Measurements from ENCODE around the gene MRGPRG.
"Not testable (repeated sequence)": the region's sequence is repeated elsewhere in the genome, so short reads cannot be mapped to it uniquely, and the experiment has no call there.

The MRGPRG gene

DNA sequence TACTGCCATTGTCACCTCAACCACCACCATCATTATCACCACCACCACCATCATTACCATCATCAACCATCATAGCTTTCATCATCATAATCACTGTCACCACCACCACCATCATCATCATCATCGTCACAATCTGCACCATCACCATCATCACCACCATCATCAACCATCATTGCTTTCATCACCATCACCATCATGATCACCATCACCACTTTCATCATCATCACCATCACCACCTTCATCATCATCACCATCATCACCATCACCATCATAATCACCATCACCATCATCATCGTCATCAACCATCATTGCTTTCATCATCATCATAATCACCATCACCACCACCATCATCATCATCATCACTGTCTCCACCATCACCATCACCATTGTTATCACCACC, 44.8 kb downstream of the MRGPRG start:
- Histone ChIP-seq H3K36me3 (ENCODE audit: control insufficient read depth, insufficient read depth, low read length) (no peaks in the 10 kb centered on the region), H3K9me3 (ENCODE audit: control insufficient read depth, low read length) (peaks cover 5% of the 10 kb centered on the region), H3K27ac (ENCODE audit: insufficient read depth, low read depth, low read length, poor library complexity, severe bottlenecking) (no peak overlapping the region), H3K4me3 (ENCODE audit: insufficient read depth, low read depth, low read length) (no peak overlapping the region), H3K4me1 (ENCODE audit: control insufficient read depth, insufficient read depth, low read length) (peaks cover 9% of the 10 kb centered on the region), H3K27me3 (ENCODE audit: control insufficient read depth, insufficient read depth, low read length, poor library complexity, severe bottlenecking) (peaks cover 7% of the 10 kb centered on the region)
- 90 to 92% methylated on average over 2 of the region's 2 CpGs for WGBS, 2 experiments

DNA sequence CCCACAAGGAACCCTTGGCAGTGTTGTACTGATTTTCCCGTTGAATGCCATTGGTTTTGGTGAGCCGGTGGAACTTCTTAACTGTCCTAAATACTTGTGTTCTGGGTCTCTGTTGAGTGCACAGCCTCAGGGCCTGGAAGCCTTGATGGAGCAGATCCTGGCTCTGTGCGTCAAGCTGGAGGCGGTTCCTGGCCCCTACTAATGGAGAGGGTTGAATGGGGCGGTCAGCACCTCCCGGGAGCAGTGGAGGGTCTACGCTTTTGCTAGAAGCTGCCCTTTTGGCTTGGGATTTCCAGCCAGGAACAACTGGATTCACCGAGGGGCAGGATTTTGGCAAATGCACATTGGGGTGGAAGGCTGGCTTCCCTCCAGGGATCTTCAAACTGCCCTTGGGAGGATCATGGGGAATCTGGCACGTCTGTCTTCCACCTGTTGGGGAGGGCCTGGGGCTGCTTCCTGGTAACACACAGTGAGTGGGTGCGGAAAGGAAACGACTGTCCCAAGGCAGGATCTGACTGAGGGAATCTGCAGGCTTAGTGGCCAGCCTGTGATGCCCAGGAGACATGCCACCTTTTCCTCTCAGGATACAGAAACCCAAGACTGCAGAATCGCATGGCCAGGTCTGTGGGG, 46.6 kb downstream of the MRGPRG start:
- WGBS, 2 experiments: 89 to 91% methylated on average over 12 of the region's 12 CpGs
- no peaks in the 10 kb centered on the region for H3K36me3 ChIP-seq (ENCODE audit: control insufficient read depth, insufficient read depth, low read length)
- peaks cover 5% of the 10 kb centered on the region for H3K9me3 ChIP-seq (ENCODE audit: control insufficient read depth, low read length)
- no peak overlapping the region for H3K4me3 ChIP-seq (ENCODE audit: insufficient read depth, low read depth, low read length)
- peaks cover 9% of the 10 kb centered on the region for H3K27me3 ChIP-seq (ENCODE audit: control insufficient read depth, insufficient read depth, low read length, poor library complexity, severe bottlenecking)
- no peak overlapping the region for H3K27ac ChIP-seq (ENCODE audit: insufficient read depth, low read depth, low read length, poor library complexity, severe bottlenecking)
- peaks cover 13% of the 10 kb centered on the region for H3K4me1 ChIP-seq (ENCODE audit: control insufficient read depth, insufficient read depth, low read length)

DNA sequence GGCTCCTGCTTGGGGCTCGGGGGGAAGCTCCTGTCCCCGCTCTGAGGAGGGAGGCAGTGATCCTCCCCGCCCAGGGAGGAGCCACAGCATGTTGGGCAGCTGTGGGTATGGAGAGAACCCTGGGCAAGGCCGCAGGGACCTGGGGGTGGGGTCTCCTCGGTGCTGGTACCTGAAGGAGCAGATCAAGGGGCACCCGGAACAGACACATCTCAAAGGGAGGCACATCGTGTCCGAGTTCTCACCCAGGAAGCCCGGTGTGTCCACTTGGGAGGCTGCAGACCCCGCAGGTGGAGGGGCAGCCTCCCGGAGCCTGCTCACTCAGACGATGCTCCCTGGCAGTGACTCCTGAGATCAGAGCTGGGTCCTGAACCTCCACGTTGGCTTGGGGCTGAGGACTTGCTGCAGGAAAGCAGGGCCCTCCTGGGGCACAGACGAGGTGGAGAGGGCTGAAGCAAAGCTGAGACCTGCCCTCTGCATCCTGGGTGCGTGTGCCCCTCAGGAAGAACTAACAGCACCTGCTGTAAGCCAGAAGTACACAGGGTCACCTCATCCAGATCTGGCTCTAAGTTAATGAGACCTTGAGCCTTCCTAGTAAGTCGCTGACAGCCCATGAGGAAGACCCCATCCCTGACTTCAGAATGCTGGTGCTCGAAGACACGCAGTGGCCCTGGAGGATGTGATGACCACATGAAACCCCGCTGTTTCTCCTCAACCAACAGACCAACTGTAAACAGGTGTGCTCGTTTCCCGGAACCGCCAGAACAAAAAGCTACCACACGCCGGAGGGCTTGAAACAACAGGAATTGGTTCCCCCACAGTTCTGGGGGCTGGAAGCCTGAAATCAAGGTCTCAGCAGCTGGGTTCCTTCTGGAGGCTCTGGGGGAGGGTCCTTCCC, 47.6 kb downstream of the MRGPRG start:
- H3K27ac ChIP-seq (ENCODE audit: insufficient read depth, low read depth, low read length, poor library complexity, severe bottlenecking): no peak overlapping the region
- no peaks in the 10 kb centered on the region for H3K36me3 ChIP-seq (ENCODE audit: control insufficient read depth, insufficient read depth, low read length)
- peaks cover 9% of the 10 kb centered on the region for H3K27me3 ChIP-seq (ENCODE audit: control insufficient read depth, insufficient read depth, low read length, poor library complexity, severe bottlenecking)
- peaks cover 22% of the 10 kb centered on the region for H3K4me1 ChIP-seq (ENCODE audit: control insufficient read depth, insufficient read depth, low read length)
- peaks cover 5% of the 10 kb centered on the region for H3K9me3 ChIP-seq (ENCODE audit: control insufficient read depth, low read length)
- no peak overlapping the region for H3K4me3 ChIP-seq (ENCODE audit: insufficient read depth, low read depth, low read length)
- 89 to 92% methylated on average over 24 of the region's 24 CpGs for WGBS, 2 experiments

DNA sequence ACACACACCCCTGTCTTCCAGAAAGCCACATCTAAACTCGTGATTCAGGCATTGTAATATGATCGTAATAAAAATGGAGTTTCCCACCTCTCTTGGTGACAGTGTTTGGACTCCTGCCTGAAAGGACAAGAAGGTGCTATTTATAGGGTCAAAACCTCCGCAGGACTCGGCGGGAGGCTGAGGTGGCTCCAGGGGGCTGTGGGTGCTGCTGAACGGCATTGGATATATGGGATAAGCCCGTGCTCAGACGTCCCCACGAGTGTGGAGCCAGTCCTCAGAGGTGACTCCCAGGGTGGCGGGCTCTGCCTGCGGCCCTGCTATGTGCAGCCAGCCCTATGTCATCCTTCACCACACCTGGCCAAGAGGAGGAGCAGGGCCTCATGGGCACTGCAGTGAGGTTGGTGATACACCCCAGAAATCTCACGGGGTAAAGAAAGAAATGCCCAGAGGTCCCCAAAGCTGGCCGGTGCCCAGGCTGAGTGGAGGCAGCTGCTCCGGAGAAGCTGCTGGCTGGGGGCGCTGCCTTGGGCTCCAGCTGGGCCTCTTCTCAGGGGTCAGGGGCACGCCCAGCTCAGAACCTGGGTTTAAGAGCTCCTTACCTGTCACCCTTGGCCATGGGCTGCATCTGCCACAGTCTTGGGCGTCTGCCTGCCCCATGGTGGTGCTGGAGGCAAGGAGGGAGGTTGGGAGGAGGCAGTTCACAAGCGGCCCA, 48.4 kb downstream of the MRGPRG start:
- Histone ChIP-seq H3K36me3 (ENCODE audit: control insufficient read depth, insufficient read depth, low read length) (no peaks in the 10 kb centered on the region), H3K27me3 (ENCODE audit: control insufficient read depth, insufficient read depth, low read length, poor library complexity, severe bottlenecking) (peaks cover 17% of the 10 kb centered on the region), H3K9me3 (ENCODE audit: control insufficient read depth, low read length) (peaks cover 3% of the 10 kb centered on the region), H3K4me1 (ENCODE audit: control insufficient read depth, insufficient read depth, low read length) (peaks cover 27% of the 10 kb centered on the region), H3K4me3 (ENCODE audit: insufficient read depth, low read depth, low read length) (no peak overlapping the region), H3K27ac (ENCODE audit: insufficient read depth, low read depth, low read length, poor library complexity, severe bottlenecking) (no peak overlapping the region)
- 85 to 88% methylated on average over 18 of the region's 18 CpGs for WGBS, 2 experiments

DNA sequence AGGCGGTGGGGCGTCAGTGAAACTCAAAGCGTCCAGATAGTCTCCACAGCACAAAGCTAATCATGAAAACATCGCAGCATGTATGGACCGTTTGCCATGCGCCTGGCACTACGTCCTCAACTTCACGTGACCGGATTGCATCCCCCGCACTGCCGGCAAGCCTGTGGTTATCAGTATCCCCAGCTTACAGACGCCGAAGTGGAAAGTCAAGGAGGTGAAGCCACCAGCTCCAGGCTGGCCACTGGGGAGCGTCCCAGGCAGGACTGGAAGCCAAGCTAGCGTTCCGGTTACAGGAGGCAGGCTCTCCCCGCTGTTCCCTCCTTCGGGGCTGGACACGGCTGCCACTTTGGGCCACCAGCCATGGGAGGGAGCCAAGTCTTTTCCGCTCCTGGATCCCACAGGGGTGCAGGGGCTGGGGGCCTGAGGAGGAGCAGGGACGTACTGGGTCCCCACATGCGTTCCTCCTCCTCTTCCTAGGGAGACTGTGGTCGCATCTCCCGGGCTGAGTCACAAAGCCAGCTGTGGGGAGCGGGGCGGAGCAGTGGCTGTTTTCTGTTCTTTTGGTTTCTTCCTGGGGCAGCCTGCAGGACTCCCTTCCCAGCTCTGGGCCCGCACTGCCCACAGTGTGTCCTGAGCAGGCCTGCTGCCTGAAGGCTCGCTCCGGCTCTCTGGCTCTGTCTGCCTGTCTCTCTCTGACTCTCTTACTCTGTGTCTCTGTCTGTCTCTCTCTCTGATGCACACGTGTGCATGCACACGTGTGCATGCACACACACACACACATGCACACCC, 49.2 kb downstream of the MRGPRG start:
- Histone ChIP-seq H3K36me3 (ENCODE audit: control insufficient read depth, insufficient read depth, low read length) (no peaks in the 10 kb centered on the region), H3K4me1 (ENCODE audit: control insufficient read depth, insufficient read depth, low read length) (peaks cover 27% of the 10 kb centered on the region), H3K9me3 (ENCODE audit: control insufficient read depth, low read length) (no peaks in the 10 kb centered on the region), H3K4me3 (ENCODE audit: insufficient read depth, low read depth, low read length) (no peak overlapping the region), H3K27ac (ENCODE audit: insufficient read depth, low read depth, low read length, poor library complexity, severe bottlenecking) (no peak overlapping the region), H3K27me3 (ENCODE audit: control insufficient read depth, insufficient read depth, low read length, poor library complexity, severe bottlenecking) (peaks cover 17% of the 10 kb centered on the region)
- 28 to 30% methylated on average over 31 of the region's 31 CpGs for WGBS, 2 experiments

DNA sequence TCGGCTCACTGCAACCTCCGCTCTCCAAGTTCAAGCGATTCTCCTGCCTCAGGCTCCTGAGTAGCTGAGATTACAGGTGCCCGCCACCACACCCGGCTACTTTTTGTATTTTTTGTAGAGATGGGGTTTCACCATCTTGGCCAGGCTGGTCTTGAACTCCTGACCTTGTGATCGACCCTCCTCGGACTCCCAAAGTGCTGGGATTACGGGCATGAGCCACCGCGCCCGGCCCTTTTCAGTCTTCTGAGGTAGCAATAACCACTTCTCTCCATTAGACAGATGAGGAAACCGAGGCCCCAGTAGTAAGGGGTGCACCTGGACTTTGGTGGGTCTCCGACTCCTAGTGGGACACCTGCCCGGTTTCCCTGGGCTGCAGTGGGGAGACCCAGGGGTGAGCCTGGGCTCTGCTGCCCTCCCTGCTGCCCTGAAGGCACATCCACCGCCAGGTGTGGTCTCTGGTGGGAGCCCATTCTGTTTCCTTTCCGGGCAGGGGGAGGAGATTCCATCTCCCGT, 49.8 kb downstream of the MRGPRG start:
- not testable (repeated sequence) for H3K4me3 ChIP-seq (ENCODE audit: insufficient read depth, low read depth, low read length); H3K36me3 ChIP-seq (ENCODE audit: control insufficient read depth, insufficient read depth, low read length); H3K27ac ChIP-seq (ENCODE audit: insufficient read depth, low read depth, low read length, poor library complexity, severe bottlenecking); H3K9me3 ChIP-seq (ENCODE audit: control insufficient read depth, low read length)
- peaks cover 17% of the 10 kb centered on the region for H3K27me3 ChIP-seq (ENCODE audit: control insufficient read depth, insufficient read depth, low read length, poor library complexity, severe bottlenecking)
- H3K4me1 ChIP-seq (ENCODE audit: control insufficient read depth, insufficient read depth, low read length): peaks cover 30% of the 10 kb centered on the region
- WGBS, 2 experiments: 87% methylated on average over 17 of the region's 17 CpGs
